Measurements from ENCODE around the gene CDH26. TPM values are rescaled to one million over a fixed set of nuclear protein-coding genes. Genes with fewer than 3 reads are reported as not detected.

CDH26 gene
- total and polyA plus RNA-seq, 10 of the 15 experiments (the other 5 are each of a cell fraction or from before 2014, with no cell fraction given) = 0.03 to 0.19 (median 0.08) TPM; not detected in 4

GRCh38 chr20:60054716-60055634 lies 96.8 kb downstream of the CDH26 start:
- in situ Hi-C loops (cut with MboI) = loop anchor here (5.0 kb wide), 1 partner anchor 1842 kb away; no protein-coding TSS in a partner anchor
- no peak overlapping the region for H3K4me2 ChIP-seq (ENCODE audit: control insufficient read depth, insufficient read depth)
- no peak overlapping the region for H2AFZ ChIP-seq (ENCODE audit: control insufficient read depth, low read depth, low read length)
- no peak overlapping the region for H3K27ac ChIP-seq (ENCODE audit: control insufficient read depth, insufficient read depth)
- no peaks in the 10 kb centered on the region for H4K20me1 ChIP-seq (ENCODE audit: control insufficient read depth, insufficient read depth)
- no peak for TF ChIP-seq SPI1 (IDR thresholded peaks at IDR 0.05; ENCODE audit: borderline replicate concordance, insufficient read depth, low read depth, low read length)
- no peak for TF ChIP-seq NRF1 (conservative IDR thresholded peaks at IDR 0.05; ENCODE audit: low read depth, low read length)
- no peak for TF ChIP-seq MEF2B (IDR thresholded peaks at IDR 0.05; ENCODE audit: partially characterized antibody, poor library complexity, severe bottlenecking)
- no peak overlapping the region for H3K4me3 ChIP-seq
- no peaks in the 10 kb centered on the region for H3K79me2 ChIP-seq (ENCODE audit: control insufficient read depth, insufficient read depth, low read length)
- ATAC-seq (no peak), DNase-seq (ENCODE audit: low read depth, low spot score) (no peak), FAIRE-seq (no peak)
- ChIA-PET SMC1A (ENCODE audit: uncharacterized antibody, unreplicated experiment) (interaction anchor here (0.7 kb wide), 1 partner anchor 68 kb away, joined by 3 read pairs; no protein-coding TSS in a partner anchor), CTCF (no interaction called here), POLR2A (no interaction called here), RAD21 (ENCODE audit: unreplicated experiment) (no interaction called here)
- no peaks in the 10 kb centered on the region for H3K4me1 ChIP-seq (ENCODE audit: control insufficient read depth, insufficient read depth, low read length)
- WGBS (ENCODE audit: insufficient coverage, insufficient replicate concordance, low lambda C conversion rate, missing lambda C conversion rate) = 42% methylated on average over 24 of the region's 24 CpGs
- H3K36me3 ChIP-seq (ENCODE audit: control insufficient read depth in 2 of 2, insufficient read depth in 2 of 2, low read length in 1 of 2) = no peaks in the 10 kb centered on the region
- intact Hi-C loops (cut with micrococcal nuclease; ENCODE audit: unreplicated experiment) = loop anchor here (5.0 to 10.0 kb wide), 3 partner anchors 110 to 1842 kb away; partner anchors contain the start of genes FAM217B and PPP1R3D
- H3K9ac ChIP-seq (ENCODE audit: control insufficient read depth, insufficient read depth, low read length) = no peak overlapping the region
- H3K27me3 ChIP-seq (replicated peaks in 1 of 2; ENCODE audit: control insufficient read depth in 2 of 2, insufficient read depth in 2 of 2, low read length in 1 of 2) = no peaks in the 10 kb centered on the region
- no TSS peak for BruUV-seq (replicated peaks)
- H3K9me3 ChIP-seq (replicated peaks; ENCODE audit: control insufficient read depth, insufficient read depth, low read length) = no peaks in the 10 kb centered on the region

GRCh38 chr20:60055740-60056139 lies 97.5 kb downstream of the CDH26 start:
- Histone ChIP-seq H3K79me2 (ENCODE audit: control insufficient read depth, insufficient read depth, low read length) (no peaks in the 10 kb centered on the region), H3K4me1 (ENCODE audit: control insufficient read depth, insufficient read depth, low read length) (no peaks in the 10 kb centered on the region), H3K36me3 (ENCODE audit: control insufficient read depth in 2 of 2, insufficient read depth in 2 of 2, low read length in 1 of 2) (no peaks in the 10 kb centered on the region), H4K20me1 (ENCODE audit: control insufficient read depth, insufficient read depth) (no peaks in the 10 kb centered on the region), H3K4me2 (ENCODE audit: control insufficient read depth, insufficient read depth) (no peak overlapping the region), H3K4me3 (no peak overlapping the region), H3K9me3 (replicated peaks; ENCODE audit: control insufficient read depth, insufficient read depth, low read length) (no peaks in the 10 kb centered on the region), H3K27ac (ENCODE audit: control insufficient read depth, insufficient read depth) (no peak overlapping the region), H2AFZ (ENCODE audit: control insufficient read depth, low read depth, low read length) (no peak overlapping the region), H3K27me3 (replicated peaks in 1 of 2; ENCODE audit: control insufficient read depth in 2 of 2, insufficient read depth in 2 of 2, low read length in 1 of 2) (no peaks in the 10 kb centered on the region), H3K9ac (ENCODE audit: control insufficient read depth, insufficient read depth, low read length) (no peak overlapping the region)
- DNase-seq (ENCODE audit: low read depth, low spot score) (peak; percentile 4), FAIRE-seq (no peak), ATAC-seq (peak; percentile 27)
- in situ Hi-C loops (cut with MboI) (loop anchor here (5.0 kb wide), 1 partner anchor 1842 kb away; no protein-coding TSS in a partner anchor), intact Hi-C loops (cut with micrococcal nuclease; ENCODE audit: unreplicated experiment) (loop anchor here (5.0 to 10.0 kb wide), 3 partner anchors 111 to 1842 kb away; partner anchors contain the start of genes FAM217B and PPP1R3D)
- RAD21 ChIA-PET (ENCODE audit: unreplicated experiment) = no interaction called here
- WGBS (ENCODE audit: insufficient coverage, insufficient replicate concordance, low lambda C conversion rate, missing lambda C conversion rate) = 1% methylated on average over 14 of the region's 14 CpGs
- TF ChIP-seq ZBED1 (IDR thresholded peaks at IDR 0.05; ENCODE audit: borderline replicate concordance) = no peak
- TF ChIP-seq SPI1 (IDR thresholded peaks at IDR 0.05; ENCODE audit: borderline replicate concordance, insufficient read depth, low read depth, low read length) = peak; percentile 4; the same call in 1 of the 2 replicates
- TF ChIP-seq IKZF1 (conservative IDR thresholded peaks at IDR 0.05) = peak; percentile 19; the same call in 1 of the 2 replicates
- BruUV-seq (replicated peaks) = no TSS peak
- SMC1A ChIA-PET (ENCODE audit: uncharacterized antibody, unreplicated experiment) = interaction anchor here (1.2 to 1.4 kb wide), 2 partner anchors 46 to 76 kb away, joined by 3 read pairs; no protein-coding TSS in a partner anchor
- POLR2A ChIA-PET = no interaction called here
- CTCF ChIA-PET = interaction anchor here (1.1 to 3.2 kb wide), 4 partner anchors 59 to 208 kb away, joined by 3 to 38 read pairs (median 11); no protein-coding TSS in a partner anchor
